Caco-2 (cell line): ENCODE data around the gene NDC80. TPM values are rescaled to one million over a fixed set of nuclear protein-coding genes. Genes with fewer than 3 reads are reported as not detected.

Experiments
- BruUV-seq: library from RNA; stranded (reverse); fragments of 400-500 nt; replicated peaks from 2 replicates; lab custom pipeline; 2021; lab: Mats Ljungman, UMichigan
- CTCF ChIA-PET: fragments of 300-600 bp; sonication (Branson Sonifier 250); formaldehyde crosslinking; loops from one replicate; lab custom pipeline; 2022; ENCODE audit warnings: antibody characterized with exemption; lab: Charles Lee
- POLR2A ChIA-PET: fragments of 300-600 bp; sonication (Branson Sonifier 250); formaldehyde crosslinking; loops from one replicate; lab custom pipeline; 2022; ENCODE audit warnings: antibody characterized with exemption; lab: Charles Lee
- DNase-seq, 2 experiments: peaks; one replicate each; pipeline versions ENCODE4 v3.0.0 to v3.0.0-alpha.2; 2020 to 2022
- H3K27me3 ChIP-seq: replicated peaks from 2 replicates; pipeline ENCODE4 v1.6.0; 2011; ENCODE audit warnings: low read length; ENCODE audit not compliant: control insufficient read depth, insufficient read depth
- H3K36me3 ChIP-seq: 2 replicates; pipeline ENCODE4 v1.5.1; 2011; ENCODE audit warnings: low read length; ENCODE audit not compliant: control insufficient read depth, insufficient read depth
- H3K4me1 ChIP-seq: fragments of 250-450 bp; sonication (Bioruptor Pico); 2 replicates; pipeline ENCODE4 v1.5.1; 2020; ENCODE audit warnings: mild to moderate bottlenecking
- H3K4me3 ChIP-seq: 2 replicates; pipeline ENCODE4 v1.5.1; 2011; ENCODE audit warnings: low read depth, mild to moderate bottlenecking, control low read depth, low read length
- H3K9me3 ChIP-seq: fragments of 250-450 bp; sonication (Bioruptor Pico); 2 replicates; pipeline ENCODE4 v1.5.1; 2020; ENCODE audit warnings: mild to moderate bottlenecking, moderate library complexity
- H3K27ac Mint-ChIP-seq: one replicate; pipeline ENCODE4 v1.8.0; 2022; ENCODE audit warnings: mixed read lengths; ENCODE audit not compliant: unreplicated experiment
- H3K27me3 Mint-ChIP-seq: one replicate; pipeline ENCODE4 v1.8.0; 2022; ENCODE audit warnings: mixed read lengths; ENCODE audit not compliant: insufficient read depth, unreplicated experiment
- H3K36me3 Mint-ChIP-seq: one replicate; pipeline ENCODE4 v1.8.0; 2022; ENCODE audit warnings: mild to moderate bottlenecking, mixed read lengths; ENCODE audit not compliant: insufficient read depth, unreplicated experiment
- H3K4me1 Mint-ChIP-seq: one replicate; pipeline ENCODE4 v1.8.0; 2022; ENCODE audit warnings: low read depth, mixed read lengths; ENCODE audit not compliant: unreplicated experiment
- H3K4me3 Mint-ChIP-seq: one replicate; pipeline ENCODE4 v1.8.0; 2022; ENCODE audit warnings: mild to moderate bottlenecking, moderate library complexity, mixed read lengths; ENCODE audit not compliant: unreplicated experiment
- H3K9me3 Mint-ChIP-seq: one replicate; pipeline ENCODE4 v1.8.0; 2022; ENCODE audit warnings: mixed read lengths; ENCODE audit not compliant: unreplicated experiment
- CTCF ChIP-seq, 2 experiments: fragments of 200-600 bp in 1 of 2; IDR thresholded peaks; 1 replicate in 1 of 2; 2 replicates in 1 of 2; pipeline versions ENCODE4 v1.5.1 to v1.8.0; 2011 to 2022; ENCODE audit warnings: antibody characterized with exemption in 1 of 2, control low read depth in 1 of 2, inconsistent platforms in 1 of 2, low read depth in 1 of 2, low read length in 1 of 2, mild to moderate bottlenecking in 1 of 2, moderate library complexity in 1 of 2; ENCODE audit not compliant: insufficient read depth in 1 of 2, severe bottlenecking in 1 of 2, unreplicated experiment in 1 of 2
- intact Hi-C: fragments of 100-400 bp; cut with micrococcal nuclease; formaldehyde crosslinking; loops from one replicate; pipeline ENCODE4 v1.10.0; 2022; ENCODE audit not compliant: unreplicated experiment
- total RNA-seq: library from RNA; stranded (reverse); gene quantifications from 2 replicates; pipeline ENCODE4 v1.2.3, GENCODE V29; 2022

NDC80 gene
- total RNA-seq, 1 experiment from 2014 or later: 52.6 TPM

DNA sequence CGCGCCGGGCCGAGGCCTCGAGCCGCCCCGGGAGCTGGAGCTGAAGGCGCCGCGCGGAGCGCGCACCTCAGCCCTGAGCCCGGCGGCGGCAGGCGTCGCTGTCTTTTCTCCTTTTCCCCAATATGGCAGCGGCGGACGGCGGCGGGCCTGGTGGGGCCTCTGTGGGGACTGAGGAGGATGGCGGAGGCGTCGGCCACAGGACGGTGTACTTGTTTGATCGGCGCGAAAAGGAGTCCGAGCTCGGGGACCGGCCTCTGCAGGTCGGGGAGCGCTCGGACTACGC, 84.5 kb downstream of the NDC80 start:
- Mint-ChIP-seq H3K4me1 (peaks cover 7% of the 10 kb centered on the region), H3K27me3 (no peaks in the 10 kb centered on the region), H3K9me3 (no peaks in the 10 kb centered on the region), H3K36me3 (peaks cover 40% of the 10 kb centered on the region), H3K4me3 (peak overlapping the region; percentile 70), H3K27ac (peak overlapping the region; percentile 21)
- Histone ChIP-seq H3K4me1 (peaks cover 28% of the 10 kb centered on the region), H3K9me3 (no peaks in the 10 kb centered on the region), H3K27me3 (no peaks in the 10 kb centered on the region), H3K4me3 (peak overlapping the region; percentile 88), H3K36me3 (no peaks in the 10 kb centered on the region)
- intact Hi-C loops: loop anchor here (5.0 to 10.0 kb wide), 2 partner anchors 84 to 331 kb away; partner anchors contain the start of genes METTL4 and NDC80
- POLR2A ChIA-PET: interaction anchor here (0.9 kb wide), 1 partner anchor 85 kb away, joined by 4 read pairs; the partner anchor contains the start of genes METTL4 and NDC80
- TF ChIP-seq CTCF (IDR thresholded peaks at IDR 0.05; ENCODE audit: insufficient read depth in 1 of 2, low read depth in 1 of 2, low read length in 1 of 2, severe bottlenecking in 1 of 2, unreplicated experiment in 1 of 2): no peak
- BruUV-seq: no TSS peak
- CTCF ChIA-PET: no interaction called here
- DNase-seq: peak in 1 of 2 experiments; percentile 58

DNA sequence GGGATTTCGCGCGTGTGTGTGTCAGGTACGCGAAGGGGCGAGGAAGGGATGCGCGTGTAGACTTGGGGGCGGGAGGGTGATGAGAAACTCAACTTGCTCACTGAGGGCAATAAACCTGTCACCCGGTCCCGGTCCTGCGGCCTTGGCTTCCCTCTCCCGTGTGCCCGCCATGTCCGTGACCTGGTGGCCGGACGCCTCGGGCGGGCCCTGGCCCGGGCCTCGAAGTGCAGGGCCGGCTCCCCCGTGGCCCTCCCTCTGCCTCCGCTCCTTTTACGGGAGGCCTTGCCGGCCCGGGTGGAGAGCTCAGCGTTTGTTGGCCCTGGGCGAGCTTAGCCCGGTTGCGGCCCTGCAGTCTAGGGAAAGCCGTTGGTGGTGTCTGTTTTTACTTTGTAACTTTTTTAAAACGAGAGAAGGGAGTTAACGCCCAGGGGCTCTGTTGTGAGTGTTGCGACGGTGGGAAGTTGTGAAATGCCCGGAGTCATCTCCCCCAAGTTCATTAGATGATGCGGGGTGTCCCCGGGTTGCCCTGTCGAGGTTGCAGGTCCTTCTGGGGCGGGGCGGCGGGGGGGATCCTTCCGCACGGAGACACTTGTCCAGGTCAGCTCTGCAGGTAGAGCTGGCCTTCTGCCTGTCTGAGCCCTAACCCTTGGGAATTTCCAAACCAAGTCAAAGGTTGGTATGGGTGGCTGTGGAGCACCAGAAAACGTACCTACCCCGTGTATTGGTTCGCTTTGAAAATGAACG, 85.1 kb downstream of the NDC80 start:
- peak overlapping the region; percentile 88 for H3K4me3 ChIP-seq
- no peaks in the 10 kb centered on the region for H3K27me3 Mint-ChIP-seq
- no peaks in the 10 kb centered on the region for H3K27me3 ChIP-seq
- TF ChIP-seq CTCF (IDR thresholded peaks at IDR 0.05; ENCODE audit: insufficient read depth in 1 of 2, low read depth in 1 of 2, low read length in 1 of 2, severe bottlenecking in 1 of 2, unreplicated experiment in 1 of 2): no peak
- no peaks in the 10 kb centered on the region for H3K9me3 ChIP-seq
- H3K4me1 Mint-ChIP-seq: peaks cover 7% of the 10 kb centered on the region
- no peaks in the 10 kb centered on the region for H3K9me3 Mint-ChIP-seq
- BruUV-seq: no TSS peak
- peak overlapping the region; percentile 21 for H3K27ac Mint-ChIP-seq
- no peaks in the 10 kb centered on the region for H3K36me3 ChIP-seq
- POLR2A ChIA-PET: interaction anchor here (0.9 kb wide), 1 partner anchor 85 kb away, joined by 4 read pairs; the partner anchor contains the start of genes METTL4 and NDC80
- intact Hi-C loops: loop anchor here (5.0 to 10.0 kb wide), 2 partner anchors 84 to 332 kb away; partner anchors contain the start of genes METTL4 and NDC80
- peak overlapping the region; percentile 70 for H3K4me3 Mint-ChIP-seq
- peaks cover 28% of the 10 kb centered on the region for H3K4me1 ChIP-seq
- CTCF ChIA-PET: no interaction called here
- DNase-seq: peak; percentile 47 to 63
- H3K36me3 Mint-ChIP-seq: peaks cover 45% of the 10 kb centered on the region

- no peak for TF ChIP-seq CTCF (IDR thresholded peaks at IDR 0.05; ENCODE audit: insufficient read depth in 1 of 2, low read depth in 1 of 2, low read length in 1 of 2, severe bottlenecking in 1 of 2, unreplicated experiment in 1 of 2)
- H3K4me1 Mint-ChIP-seq: peaks cover 7% of the 10 kb centered on the region
- DNase-seq: no peak
- Histone ChIP-seq H3K9me3 (no peaks in the 10 kb centered on the region), H3K4me1 (peaks cover 28% of the 10 kb centered on the region), H3K36me3 (no peaks in the 10 kb centered on the region), H3K4me3 (peak overlapping the region; percentile 88), H3K27me3 (no peaks in the 10 kb centered on the region)
- BruUV-seq: TSS peak; percentile 40
- ChIA-PET POLR2A (no interaction called here), CTCF (no interaction called here)
- peak overlapping the region; percentile 70 for H3K4me3 Mint-ChIP-seq
- H3K27ac Mint-ChIP-seq: peak overlapping the region; percentile 21
- H3K27me3 Mint-ChIP-seq: no peaks in the 10 kb centered on the region
- H3K36me3 Mint-ChIP-seq: peaks cover 48% of the 10 kb centered on the region
- no peaks in the 10 kb centered on the region for H3K9me3 Mint-ChIP-seq
- intact Hi-C loops: loop anchor here (5.0 to 10.0 kb wide), 2 partner anchors 85 to 332 kb away; partner anchors contain the start of genes METTL4 and NDC80
Observed at GRCh38 chr18:2656981-2657512, 85.7 kb downstream of the NDC80 start.
